ENCODE data around the gene DPP4. TPM values are rescaled to one million over a fixed set of nuclear protein-coding genes. Genes with fewer than 3 reads are reported as not detected.

Gene DPP4
- polyA plus RNA-seq, 1 donor from 2014 or later = not detected

DNA sequence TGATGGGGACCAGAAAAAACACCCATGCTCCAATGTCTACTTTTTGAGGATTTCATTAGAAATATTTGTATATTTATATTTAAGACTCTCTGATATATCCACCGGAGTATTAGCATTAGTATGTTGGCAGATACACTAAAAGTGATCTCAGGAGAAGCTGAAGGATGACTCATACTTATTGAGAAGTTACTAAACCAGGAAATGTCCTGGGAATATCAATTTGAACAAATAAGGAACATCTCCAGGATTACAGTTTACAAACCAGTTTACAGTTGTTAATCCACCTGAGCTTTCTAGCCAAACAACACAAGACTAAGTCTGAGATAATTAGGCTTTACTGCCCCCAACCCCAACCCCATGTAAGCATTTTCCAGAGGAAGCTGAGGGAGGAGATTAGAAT is 16.1 kb upstream of the DPP4 start:
- Histone ChIP-seq H4K20me1 (ENCODE audit: insufficient read depth) (no peaks in the 10 kb centered on the region), H3K79me2 (replicated peaks; ENCODE audit: insufficient read depth, low read length) (no peaks in the 10 kb centered on the region), H3K4me2 (ENCODE audit: low read length) (no peak overlapping the region), H3K9ac (ENCODE audit: low read length) (no peak overlapping the region), H2AFZ (ENCODE audit: low read depth, low read length) (no peak overlapping the region), H3K9me3 (ENCODE audit: low read length) (no peaks in the 10 kb centered on the region), H3K27ac (ENCODE audit: low read length) (no peak overlapping the region), H3K36me3 (ENCODE audit: insufficient read depth, low read length) (no peaks in the 10 kb centered on the region), H3K27me3 (ENCODE audit: insufficient read depth, low read depth, low read length) (no peaks in the 10 kb centered on the region), H3F3A (ENCODE audit: insufficient read depth, low read length, poor library complexity, severe bottlenecking) (no peaks in the 10 kb centered on the region), H3K4me3 (ENCODE audit: low read length) (no peak overlapping the region), H3K9me2 (ENCODE audit: insufficient read depth, low read length) (no peaks in the 10 kb centered on the region)
- TF ChIP-seq MXI1 (conservative IDR thresholded peaks at IDR 0.05; ENCODE audit: poor library complexity, severe bottlenecking) = no peak

DNA sequence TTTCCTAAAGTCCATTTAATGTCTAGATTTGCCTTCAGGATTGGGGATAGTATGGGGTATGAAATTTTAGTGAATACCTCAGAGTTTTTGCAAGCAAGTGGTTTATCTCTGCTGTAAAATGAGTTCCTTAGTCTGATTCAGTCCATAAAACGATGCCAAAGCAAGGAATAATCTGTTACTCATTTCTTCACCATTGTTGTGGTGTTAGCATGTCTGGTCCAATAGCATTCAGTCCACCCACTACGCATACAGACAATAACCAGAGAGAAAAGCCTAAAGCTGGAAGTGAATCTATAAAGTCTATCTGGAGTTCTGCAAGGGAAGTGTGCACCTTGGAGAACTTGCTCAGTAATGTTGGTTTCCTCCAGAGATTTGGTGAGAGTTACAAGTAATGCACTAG is 12.9 kb upstream of the DPP4 start:
- Histone ChIP-seq H3K4me3 (ENCODE audit: low read length) (no peak overlapping the region), H3F3A (ENCODE audit: insufficient read depth, low read length, poor library complexity, severe bottlenecking) (no peaks in the 10 kb centered on the region), H3K4me2 (ENCODE audit: low read length) (no peak overlapping the region), H3K79me2 (replicated peaks; ENCODE audit: insufficient read depth, low read length) (no peaks in the 10 kb centered on the region), H3K9me2 (ENCODE audit: insufficient read depth, low read length) (no peaks in the 10 kb centered on the region), H3K36me3 (ENCODE audit: insufficient read depth, low read length) (no peaks in the 10 kb centered on the region), H3K27me3 (ENCODE audit: insufficient read depth, low read depth, low read length) (no peaks in the 10 kb centered on the region), H2AFZ (ENCODE audit: low read depth, low read length) (no peak overlapping the region), H3K9ac (ENCODE audit: low read length) (no peak overlapping the region), H4K20me1 (ENCODE audit: insufficient read depth) (no peaks in the 10 kb centered on the region), H3K27ac (ENCODE audit: low read length) (no peak overlapping the region), H3K9me3 (ENCODE audit: low read length) (no peaks in the 10 kb centered on the region)
- no peak for TF ChIP-seq EZH2 (IDR thresholded peaks at IDR 0.05; ENCODE audit: borderline replicate concordance, insufficient read depth, low read length, poor library complexity, severe bottlenecking)
- TF ChIP-seq, protein P1, sequence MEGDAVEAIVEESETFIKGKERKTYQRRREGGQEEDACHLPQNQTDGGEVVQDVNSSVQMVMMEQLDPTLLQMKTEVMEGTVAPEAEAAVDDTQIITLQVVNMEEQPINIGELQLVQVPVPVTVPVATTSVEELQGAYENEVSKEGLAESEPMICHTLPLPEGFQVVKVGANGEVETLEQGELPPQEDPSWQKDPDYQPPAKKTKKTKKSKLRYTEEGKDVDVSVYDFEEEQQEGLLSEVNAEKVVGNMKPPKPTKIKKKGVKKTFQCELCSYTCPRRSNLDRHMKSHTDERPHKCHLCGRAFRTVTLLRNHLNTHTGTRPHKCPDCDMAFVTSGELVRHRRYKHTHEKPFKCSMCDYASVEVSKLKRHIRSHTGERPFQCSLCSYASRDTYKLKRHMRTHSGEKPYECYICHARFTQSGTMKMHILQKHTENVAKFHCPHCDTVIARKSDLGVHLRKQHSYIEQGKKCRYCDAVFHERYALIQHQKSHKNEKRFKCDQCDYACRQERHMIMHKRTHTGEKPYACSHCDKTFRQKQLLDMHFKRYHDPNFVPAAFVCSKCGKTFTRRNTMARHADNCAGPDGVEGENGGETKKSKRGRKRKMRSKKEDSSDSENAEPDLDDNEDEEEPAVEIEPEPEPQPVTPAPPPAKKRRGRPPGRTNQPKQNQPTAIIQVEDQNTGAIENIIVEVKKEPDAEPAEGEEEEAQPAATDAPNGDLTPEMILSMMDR (IDR thresholded peaks at IDR 0.05; ENCODE audit: poor library complexity, severe bottlenecking) = no peak
- no peak for TF ChIP-seq SMC3 (conservative IDR thresholded peaks at IDR 0.05; ENCODE audit: poor library complexity)
- TF ChIP-seq REST (IDR thresholded peaks at IDR 0.05; ENCODE audit: borderline replicate concordance) = no peak
- TF ChIP-seq RAD21 (conservative IDR thresholded peaks at IDR 0.05) = no peak
- TF ChIP-seq POLR2AphosphoS5 (IDR thresholded peaks at IDR 0.05) = no peak
- TF ChIP-seq TAF1 (IDR thresholded peaks at IDR 0.05; ENCODE audit: low read depth) = no peak
- TF ChIP-seq EP300 (conservative IDR thresholded peaks at IDR 0.05; ENCODE audit: poor library complexity, severe bottlenecking) = no peak
- no peak for TF ChIP-seq MXI1 (conservative IDR thresholded peaks at IDR 0.05; ENCODE audit: poor library complexity, severe bottlenecking)

All from neural cell (in vitro differentiated cells).